ENCODE data around the gene EPG5.

DNA sequence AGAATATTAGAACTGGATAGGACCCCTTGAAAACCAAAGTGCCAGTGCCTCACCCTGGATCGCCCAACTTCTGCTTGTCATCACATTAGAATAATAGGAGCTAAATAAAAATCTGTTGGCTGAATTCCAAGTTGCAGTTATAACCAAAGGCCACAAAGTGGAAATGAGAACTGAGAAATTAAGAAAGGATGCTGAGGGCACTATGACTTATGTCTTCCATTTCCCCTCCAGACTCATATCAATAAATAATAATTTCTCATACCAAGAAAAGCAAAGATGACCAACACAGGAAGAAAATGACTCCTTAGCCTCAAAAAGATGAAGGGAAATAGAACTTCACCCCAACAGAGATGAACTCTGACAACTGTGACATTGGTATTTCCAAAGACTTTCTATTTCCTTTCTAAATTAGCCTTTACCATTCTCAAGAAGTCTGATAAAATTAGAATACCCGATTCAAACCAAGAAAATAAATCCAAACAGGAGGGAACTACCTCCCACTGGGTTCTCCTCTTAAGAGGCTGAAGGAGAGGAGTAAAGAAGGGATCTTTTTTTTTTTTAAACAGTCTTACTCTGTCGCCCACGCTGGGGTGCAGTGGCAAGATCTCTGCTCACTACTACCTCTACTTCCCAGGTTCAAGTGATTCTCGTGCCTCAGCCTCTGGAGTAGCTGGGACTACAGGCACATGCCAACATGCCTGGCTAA, 46.5 kb upstream of the EPG5 start:
- TF ChIP-seq, protein P1, sequence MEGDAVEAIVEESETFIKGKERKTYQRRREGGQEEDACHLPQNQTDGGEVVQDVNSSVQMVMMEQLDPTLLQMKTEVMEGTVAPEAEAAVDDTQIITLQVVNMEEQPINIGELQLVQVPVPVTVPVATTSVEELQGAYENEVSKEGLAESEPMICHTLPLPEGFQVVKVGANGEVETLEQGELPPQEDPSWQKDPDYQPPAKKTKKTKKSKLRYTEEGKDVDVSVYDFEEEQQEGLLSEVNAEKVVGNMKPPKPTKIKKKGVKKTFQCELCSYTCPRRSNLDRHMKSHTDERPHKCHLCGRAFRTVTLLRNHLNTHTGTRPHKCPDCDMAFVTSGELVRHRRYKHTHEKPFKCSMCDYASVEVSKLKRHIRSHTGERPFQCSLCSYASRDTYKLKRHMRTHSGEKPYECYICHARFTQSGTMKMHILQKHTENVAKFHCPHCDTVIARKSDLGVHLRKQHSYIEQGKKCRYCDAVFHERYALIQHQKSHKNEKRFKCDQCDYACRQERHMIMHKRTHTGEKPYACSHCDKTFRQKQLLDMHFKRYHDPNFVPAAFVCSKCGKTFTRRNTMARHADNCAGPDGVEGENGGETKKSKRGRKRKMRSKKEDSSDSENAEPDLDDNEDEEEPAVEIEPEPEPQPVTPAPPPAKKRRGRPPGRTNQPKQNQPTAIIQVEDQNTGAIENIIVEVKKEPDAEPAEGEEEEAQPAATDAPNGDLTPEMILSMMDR (conservative IDR thresholded peaks at IDR 0.05; ENCODE audit: low read depth, low read length), result no peak
- TF ChIP-seq, protein P2, sequence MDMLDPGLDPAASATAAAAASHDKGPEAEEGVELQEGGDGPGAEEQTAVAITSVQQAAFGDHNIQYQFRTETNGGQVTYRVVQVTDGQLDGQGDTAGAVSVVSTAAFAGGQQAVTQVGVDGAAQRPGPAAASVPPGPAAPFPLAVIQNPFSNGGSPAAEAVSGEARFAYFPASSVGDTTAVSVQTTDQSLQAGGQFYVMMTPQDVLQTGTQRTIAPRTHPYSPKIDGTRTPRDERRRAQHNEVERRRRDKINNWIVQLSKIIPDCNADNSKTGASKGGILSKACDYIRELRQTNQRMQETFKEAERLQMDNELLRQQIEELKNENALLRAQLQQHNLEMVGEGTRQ (IDR thresholded peaks at IDR 0.05; ENCODE audit: low read depth, low read length), result no peak
- TF ChIP-seq, protein P3, sequence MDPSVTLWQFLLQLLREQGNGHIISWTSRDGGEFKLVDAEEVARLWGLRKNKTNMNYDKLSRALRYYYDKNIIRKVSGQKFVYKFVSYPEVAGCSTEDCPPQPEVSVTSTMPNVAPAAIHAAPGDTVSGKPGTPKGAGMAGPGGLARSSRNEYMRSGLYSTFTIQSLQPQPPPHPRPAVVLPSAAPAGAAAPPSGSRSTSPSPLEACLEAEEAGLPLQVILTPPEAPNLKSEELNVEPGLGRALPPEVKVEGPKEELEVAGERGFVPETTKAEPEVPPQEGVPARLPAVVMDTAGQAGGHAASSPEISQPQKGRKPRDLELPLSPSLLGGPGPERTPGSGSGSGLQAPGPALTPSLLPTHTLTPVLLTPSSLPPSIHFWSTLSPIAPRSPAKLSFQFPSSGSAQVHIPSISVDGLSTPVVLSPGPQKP (IDR thresholded peaks at IDR 0.05; ENCODE audit: borderline replicate concordance, low read depth, low read length), result no peak
- TF ChIP-seq MXI1 (IDR thresholded peaks at IDR 0.05; ENCODE audit: borderline replicate concordance, low read depth, low read length) (no peak), POLR2A (IDR thresholded peaks at IDR 0.05; ENCODE audit: low read depth, low read length) (no peak), SMC3 (IDR thresholded peaks at IDR 0.05; ENCODE audit: low read depth, low read length) (no peak), CEBPB (IDR thresholded peaks at IDR 0.05; ENCODE audit: low read depth, low read length) (no peak)

Measured in IMR-90 (cell line).